GM13976 (cell line): ENCODE measurements around the gene TOMM6.

Experiments used
- DNase-seq: peaks from one replicate; pipeline ENCODE4 v3.0.0; 2012; ENCODE audit warnings: low spot score
- CTCF ChIP-seq: IDR thresholded peaks from 2 replicates; pipeline ENCODE4 v1.5.1; 2012; ENCODE audit warnings: borderline replicate concordance, mild to moderate bottlenecking; ENCODE audit not compliant: insufficient read depth; ENCODE audit errors: extremely low read depth, missing control alignments, control extremely low read depth
- in situ Hi-C: fragments of 300-500 bp; cut with MboI; formaldehyde crosslinking; loops from one replicate; pipeline ENCODE4 v1.12.0; 2022; ENCODE audit warnings: low sequenced_read_pairs, mixed read lengths, inconsistent platforms; ENCODE audit not compliant: unreplicated experiment

The TOMM6 gene

GRCh38 chr6:41770381-41771057 lies 17.0 kb upstream of the TOMM6 start:
- in situ Hi-C loops, result no loop called here
- DNase-seq, result no peak
- TF ChIP-seq CTCF, result no peak

DNA sequence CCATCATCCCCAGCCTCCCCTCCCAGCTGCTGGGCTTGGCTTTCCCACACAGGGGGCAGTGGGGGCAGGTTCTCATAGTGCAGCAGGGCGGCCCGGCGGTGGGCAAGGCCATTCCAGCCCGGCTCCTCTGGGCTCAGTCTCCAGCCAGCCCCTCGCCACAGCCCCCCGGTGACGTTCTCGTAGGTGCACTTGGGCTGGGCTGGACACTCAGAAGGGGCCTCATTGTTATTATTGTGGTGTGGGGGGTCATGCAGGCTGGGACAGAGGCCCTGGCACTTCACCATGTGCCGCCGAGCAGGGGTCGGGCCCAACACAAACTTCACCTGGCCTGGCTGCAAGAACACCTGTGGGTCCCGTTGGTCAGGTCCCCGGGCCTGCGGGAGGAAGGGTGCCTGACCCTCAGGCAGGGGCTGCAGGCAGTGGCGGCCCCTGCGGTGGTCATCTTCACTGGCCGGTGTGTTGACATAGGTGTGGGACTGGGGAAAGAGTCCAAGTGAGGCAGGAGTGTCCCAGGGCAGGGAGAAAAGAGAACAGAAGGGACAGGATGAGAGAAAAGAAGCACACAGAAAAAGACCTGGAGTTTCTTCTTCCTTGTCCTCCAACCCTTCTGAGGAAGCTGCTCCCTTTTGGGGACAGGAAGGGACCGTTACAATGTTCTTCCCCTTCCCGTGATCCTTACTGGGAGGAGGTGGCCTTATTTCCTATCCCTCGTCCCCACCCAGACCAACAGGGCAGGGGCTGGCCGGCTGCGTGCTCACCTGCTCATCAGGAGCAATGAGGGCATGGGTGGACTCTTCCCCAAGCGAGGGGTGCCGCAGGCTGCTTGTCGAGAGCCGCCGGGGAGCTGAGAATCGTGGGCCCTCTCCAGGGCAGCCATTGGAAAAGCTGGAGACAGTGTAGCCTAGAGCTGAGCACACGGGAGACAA lies 16.2 kb upstream of the TOMM6 start:
- in situ Hi-C loops, result no loop called here
- TF ChIP-seq CTCF, result no peak
- no peak for DNase-seq

- in situ Hi-C loops, result no loop called here
- DNase-seq, result no peak
- TF ChIP-seq CTCF, result no peak
These were observed 12.7 kb upstream of the TOMM6 start for GRCh38 chr6:41774841-41775240.

DNA sequence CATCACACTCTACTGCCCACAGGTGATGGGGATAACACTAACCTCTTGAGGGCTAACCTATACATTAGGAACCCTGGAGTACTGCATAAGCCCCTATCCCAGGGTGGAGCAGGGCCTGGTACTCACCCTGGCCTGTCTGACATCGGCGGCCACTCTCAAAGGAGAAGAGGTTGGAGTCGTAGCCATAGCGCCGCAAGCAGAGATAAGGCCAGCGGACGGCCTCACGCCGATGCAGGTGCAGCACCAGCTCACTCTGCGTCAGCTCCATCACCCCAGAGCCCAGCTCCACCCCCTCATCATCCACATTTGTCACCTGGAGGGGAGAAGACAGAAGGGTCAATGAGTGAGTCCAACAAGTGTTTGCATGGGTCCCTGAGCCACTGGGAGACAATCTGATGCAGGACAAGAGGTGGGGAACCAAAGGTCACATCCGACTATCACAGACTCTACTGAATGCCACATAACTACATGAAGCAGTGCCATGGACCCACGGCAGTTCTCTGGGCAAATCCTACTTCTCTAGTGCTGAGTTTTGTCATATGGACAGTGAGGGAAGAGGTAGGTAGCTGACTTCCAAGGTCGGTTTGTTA lies 12.1 kb upstream of the TOMM6 start:
- in situ Hi-C loops, result no loop called here
- DNase-seq, result no peak

DNA sequence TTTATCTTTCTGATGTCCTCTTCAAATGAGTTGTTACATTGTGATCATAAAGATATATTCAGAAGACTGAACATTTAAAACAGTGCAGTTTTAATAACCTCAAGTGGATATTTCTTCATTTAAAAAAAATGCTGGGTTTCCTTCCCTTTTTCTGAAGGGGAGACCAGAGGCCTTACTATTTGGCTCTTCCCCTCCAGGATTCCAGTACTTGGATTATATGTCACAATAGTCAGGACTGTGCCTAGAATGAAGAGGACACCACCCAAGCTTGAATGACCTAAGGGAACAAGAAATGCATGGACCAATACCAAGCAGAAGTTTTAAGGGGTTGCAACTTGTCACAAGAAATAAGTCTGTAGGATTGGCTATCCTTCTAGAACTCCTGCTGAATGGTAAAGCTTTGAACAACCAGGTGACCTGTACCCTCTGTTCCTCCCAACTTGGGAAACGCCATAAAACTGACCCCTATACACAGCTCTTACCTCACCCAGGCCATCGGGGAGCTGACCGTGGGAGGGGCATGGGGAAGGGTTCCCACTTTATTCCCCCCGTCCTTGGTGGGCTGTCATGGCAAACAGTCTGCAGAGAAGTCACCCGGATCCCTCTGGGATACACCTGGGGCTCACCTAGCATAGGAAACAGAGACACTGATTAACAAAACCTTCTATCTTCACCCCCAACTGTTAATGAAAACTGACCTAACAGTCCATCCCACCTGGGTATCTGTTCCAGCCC lies 9.8 kb upstream of the TOMM6 start:
- in situ Hi-C loops, result no loop called here
- no peak for DNase-seq
- no peak for TF ChIP-seq CTCF

More for the DNA sequence above, 12.1 kb upstream of the TOMM6 start:
- TF ChIP-seq CTCF, result no peak

DNA sequence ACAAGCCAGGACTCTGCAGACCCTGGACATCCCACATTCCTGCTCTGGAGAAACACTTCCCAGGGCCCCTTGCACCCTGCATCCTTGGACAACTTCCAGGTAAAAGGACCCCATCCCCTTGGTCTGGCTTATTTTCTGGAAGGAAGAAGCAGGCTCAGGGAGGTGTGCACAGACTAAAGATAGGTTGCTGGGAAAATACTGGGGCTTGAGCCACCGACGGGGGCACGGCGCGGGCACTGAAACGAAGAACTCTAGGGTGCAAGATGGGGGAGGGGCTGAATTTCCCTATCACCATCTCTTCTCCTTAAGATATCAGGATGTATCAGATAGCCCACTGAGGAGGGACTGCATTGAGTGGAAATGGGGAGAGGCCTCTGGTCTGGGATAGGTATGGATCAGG lies 8.6 kb upstream of the TOMM6 start:
- TF ChIP-seq CTCF, result no peak
- DNase-seq, result no peak
- in situ Hi-C loops, result no loop called here
